Measurements from ENCODE around the gene AGFG2.

Gene AGFG2

DNA sequence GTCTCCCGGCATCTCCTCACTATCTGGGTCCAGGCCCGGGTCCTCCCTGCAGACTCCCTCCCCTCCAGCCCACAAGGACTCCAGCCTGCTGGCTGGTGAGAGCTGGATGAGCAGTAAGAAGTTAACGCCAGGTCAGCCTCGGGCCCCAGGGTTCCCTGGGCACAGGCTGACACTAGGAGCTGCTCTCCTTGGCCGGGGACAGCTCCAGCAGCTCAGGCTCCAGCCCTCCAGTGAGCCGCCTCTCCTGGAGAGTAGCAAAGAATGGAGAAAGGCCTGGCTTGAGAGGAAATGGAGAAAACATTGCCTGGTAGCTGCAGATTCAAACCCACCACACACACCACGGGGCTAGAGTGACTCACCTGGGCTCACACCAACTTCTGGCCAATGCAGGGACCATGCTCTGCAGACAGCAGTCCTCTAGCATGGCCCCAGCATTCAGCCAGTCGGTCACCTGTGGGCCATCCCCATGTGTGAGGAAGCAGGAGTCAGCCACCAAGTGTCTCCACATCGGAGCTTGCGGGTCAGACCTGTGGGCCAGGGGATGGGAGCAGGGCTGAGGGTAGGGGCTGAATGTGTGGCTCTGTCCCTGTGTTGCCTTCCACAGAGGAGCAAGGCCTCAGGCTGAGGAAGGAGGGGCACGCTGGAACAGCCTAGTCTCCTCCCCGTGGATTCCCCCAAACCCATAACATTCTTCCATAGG, 28.2 kb downstream of the AGFG2 start:
- no peaks in the 10 kb centered on the region; the same call in 1 of the 2 replicates for H3K27me3 ChIP-seq (ENCODE audit: low read depth)
- no peak for DNase-seq (ENCODE audit: low spot score in 2 of 2)
- in situ Hi-C loops (cut with MboI; ENCODE audit: low sequenced_read_pairs): loop anchor here (10.0 kb wide), 1 partner anchor 102 kb away; the partner anchor contains the start of gene SPACDR
- peaks cover 3% of the 10 kb centered on the region; the same call in 1 of the 2 replicates for H3K4me1 ChIP-seq
- 0 out of 2 replicates have a peak, but pooled peaks cover 4% of the 10 kb centered on the region for H3K36me3 ChIP-seq (replicated peaks)
- H3K9me3 ChIP-seq: no peaks in the 10 kb centered on the region
- no peak overlapping the region for H3K4me3 ChIP-seq

- Histone ChIP-seq H3K27me3 (ENCODE audit: low read depth) (no peaks in the 10 kb centered on the region; the same call in 1 of the 2 replicates), H3K4me3 (no peak overlapping the region), H3K36me3 (replicated peaks) (0 out of 2 replicates have a peak, but pooled peaks cover 3% of the 10 kb centered on the region), H3K9me3 (no peaks in the 10 kb centered on the region), H3K4me1 (peaks cover 3% of the 10 kb centered on the region; the same call in 1 of the 2 replicates)
- no peak for DNase-seq (ENCODE audit: low spot score in 2 of 2)
- in situ Hi-C loops (cut with MboI; ENCODE audit: low sequenced_read_pairs): loop anchor here (10.0 kb wide), 1 partner anchor 103 kb away; the partner anchor contains the start of gene SPACDR
Measured at GRCh38 chr7:100567751-100568175, 28.8 kb downstream of the AGFG2 start.

GRCh38 chr7:100568176-100568895, 29.3 kb downstream of the AGFG2 start:
- Histone ChIP-seq H3K4me3 (no peak overlapping the region), H3K9me3 (no peaks in the 10 kb centered on the region), H3K4me1 (peaks cover 3% of the 10 kb centered on the region; the same call in 1 of the 2 replicates), H3K36me3 (replicated peaks) (no peaks in the 10 kb centered on the region), H3K27me3 (ENCODE audit: low read depth) (no peaks in the 10 kb centered on the region; the same call in 1 of the 2 replicates)
- in situ Hi-C loops (cut with MboI; ENCODE audit: low sequenced_read_pairs): loop anchor here (10.0 kb wide), 1 partner anchor 104 kb away; the partner anchor contains the start of gene SPACDR
- no peak for DNase-seq (ENCODE audit: low spot score in 2 of 2)

GRCh38 chr7:100568896-100569844, 30.2 kb downstream of the AGFG2 start:
- no peak overlapping the region for H3K4me3 ChIP-seq
- H3K36me3 ChIP-seq (replicated peaks): no peaks in the 10 kb centered on the region
- in situ Hi-C loops (cut with MboI; ENCODE audit: low sequenced_read_pairs): loop anchor here (10.0 kb wide), 1 partner anchor 104 kb away; the partner anchor contains the start of gene SPACDR
- peak in 1 of 2 experiments; percentile 76 for DNase-seq (ENCODE audit: low spot score in 2 of 2)
- no peaks in the 10 kb centered on the region; the same call in 1 of the 2 replicates for H3K27me3 ChIP-seq (ENCODE audit: low read depth)
- no peaks in the 10 kb centered on the region for H3K9me3 ChIP-seq
- H3K4me1 ChIP-seq: peaks cover 3% of the 10 kb centered on the region; the same call in 1 of the 2 replicates

DNA sequence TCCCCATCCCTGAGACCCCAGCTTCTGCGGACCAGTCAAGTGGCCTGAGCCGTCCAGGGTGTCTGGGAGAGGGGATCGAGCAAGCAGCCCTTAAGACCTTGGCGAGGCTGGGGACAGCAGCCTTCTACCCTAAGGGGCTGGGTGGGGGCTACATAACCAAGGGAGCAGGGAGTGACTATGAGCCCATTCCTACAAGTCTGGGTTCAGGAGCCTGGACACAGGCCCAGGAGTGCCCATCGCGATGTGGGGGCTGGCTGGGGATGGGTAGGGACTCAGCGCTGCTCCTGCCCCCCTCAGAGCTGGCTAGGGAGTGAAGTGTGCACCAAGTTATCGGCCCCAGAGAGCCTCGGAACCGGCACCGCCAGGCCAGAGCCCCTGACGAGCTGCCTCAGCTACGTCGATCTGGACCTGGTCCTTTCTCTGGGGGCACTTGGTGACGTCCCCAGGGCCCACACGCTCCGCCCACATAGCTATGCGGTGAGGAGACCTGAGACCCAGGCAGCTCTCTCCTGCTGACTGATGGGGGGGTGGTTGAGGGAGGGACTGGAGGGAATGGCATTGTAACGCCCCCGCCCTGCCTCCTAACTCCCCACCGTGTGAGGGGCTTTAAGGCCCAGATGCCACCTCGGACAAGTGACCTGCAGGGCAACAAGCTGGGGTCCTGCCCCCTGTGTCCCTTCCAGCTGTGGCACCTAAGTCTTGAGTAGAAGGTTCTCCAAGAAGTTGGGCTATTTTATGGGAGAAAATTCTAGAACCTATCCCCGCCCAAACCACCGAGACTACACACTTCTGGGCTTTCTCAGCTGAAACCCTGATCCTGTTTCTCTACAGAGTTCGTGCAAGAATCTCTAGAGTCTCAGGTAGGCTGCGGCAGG, 32.2 kb downstream of the AGFG2 start:
- Histone ChIP-seq H3K4me3 (no peak overlapping the region), H3K4me1 (peaks cover 3% of the 10 kb centered on the region; the same call in 1 of the 2 replicates), H3K9me3 (no peaks in the 10 kb centered on the region), H3K36me3 (replicated peaks) (peaks cover 4% of the 10 kb centered on the region), H3K27me3 (ENCODE audit: low read depth) (no peaks in the 10 kb centered on the region; the same call in 1 of the 2 replicates)
- no peak for DNase-seq (ENCODE audit: low spot score in 2 of 2)
- in situ Hi-C loops (cut with MboI; ENCODE audit: low sequenced_read_pairs): no loop called here

DNA sequence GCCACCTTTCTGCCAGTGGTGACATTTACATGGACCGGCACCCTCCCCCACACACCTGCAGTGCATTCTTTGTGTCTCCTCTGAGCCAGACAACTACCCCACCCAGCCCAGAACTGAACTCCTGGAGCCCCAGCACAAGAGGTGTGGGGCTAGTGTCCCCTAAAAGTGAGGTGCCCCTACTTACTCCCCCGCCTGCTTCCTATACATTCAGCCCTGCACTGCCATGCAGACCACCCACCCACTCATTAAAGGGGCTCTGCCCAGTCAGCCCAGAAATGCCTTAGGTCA, 32.8 kb downstream of the AGFG2 start:
- Histone ChIP-seq H3K9me3 (no peaks in the 10 kb centered on the region), H3K27me3 (ENCODE audit: low read depth) (no peaks in the 10 kb centered on the region; the same call in 1 of the 2 replicates), H3K36me3 (replicated peaks) (peaks cover 8% of the 10 kb centered on the region), H3K4me1 (peaks cover 3% of the 10 kb centered on the region; the same call in 1 of the 2 replicates), H3K4me3 (no peak overlapping the region)
- no peak for DNase-seq (ENCODE audit: low spot score in 2 of 2)
- in situ Hi-C loops (cut with MboI; ENCODE audit: low sequenced_read_pairs): no loop called here

DNA sequence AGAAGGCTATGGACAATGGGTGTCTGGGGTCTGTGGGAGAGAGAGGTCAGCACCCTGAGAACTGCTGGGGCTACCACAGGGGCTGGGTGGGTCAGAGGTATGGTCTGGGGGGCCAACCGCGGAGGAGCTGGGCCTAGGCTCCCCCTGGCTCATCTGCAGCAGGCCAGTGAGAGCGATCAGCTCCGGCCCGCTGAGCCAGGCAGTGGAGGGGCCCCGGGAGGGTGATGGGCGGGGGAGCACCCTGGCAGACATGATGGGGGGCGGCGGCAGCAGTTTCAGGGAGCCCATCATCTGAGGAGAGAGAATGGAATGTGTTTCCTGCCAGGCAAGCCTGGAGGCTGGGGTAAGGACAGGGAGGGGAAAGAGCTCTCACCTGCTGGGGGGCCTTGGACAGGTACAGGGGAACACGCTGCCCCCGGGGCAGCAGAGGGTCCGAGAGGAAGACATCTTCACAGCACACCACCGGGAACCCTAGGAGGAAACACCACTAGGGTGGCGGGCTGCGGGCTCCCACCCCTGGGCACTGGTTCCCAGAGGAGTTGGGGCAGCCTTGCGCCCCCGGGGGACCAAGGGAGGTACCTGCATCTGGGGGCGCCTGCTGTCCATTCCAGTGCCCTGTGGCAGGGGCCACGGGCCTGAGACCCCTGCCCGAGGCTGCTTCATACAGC, 33.4 kb downstream of the AGFG2 start:
- peaks cover 3% of the 10 kb centered on the region; the same call in 1 of the 2 replicates for H3K4me1 ChIP-seq

DNA sequence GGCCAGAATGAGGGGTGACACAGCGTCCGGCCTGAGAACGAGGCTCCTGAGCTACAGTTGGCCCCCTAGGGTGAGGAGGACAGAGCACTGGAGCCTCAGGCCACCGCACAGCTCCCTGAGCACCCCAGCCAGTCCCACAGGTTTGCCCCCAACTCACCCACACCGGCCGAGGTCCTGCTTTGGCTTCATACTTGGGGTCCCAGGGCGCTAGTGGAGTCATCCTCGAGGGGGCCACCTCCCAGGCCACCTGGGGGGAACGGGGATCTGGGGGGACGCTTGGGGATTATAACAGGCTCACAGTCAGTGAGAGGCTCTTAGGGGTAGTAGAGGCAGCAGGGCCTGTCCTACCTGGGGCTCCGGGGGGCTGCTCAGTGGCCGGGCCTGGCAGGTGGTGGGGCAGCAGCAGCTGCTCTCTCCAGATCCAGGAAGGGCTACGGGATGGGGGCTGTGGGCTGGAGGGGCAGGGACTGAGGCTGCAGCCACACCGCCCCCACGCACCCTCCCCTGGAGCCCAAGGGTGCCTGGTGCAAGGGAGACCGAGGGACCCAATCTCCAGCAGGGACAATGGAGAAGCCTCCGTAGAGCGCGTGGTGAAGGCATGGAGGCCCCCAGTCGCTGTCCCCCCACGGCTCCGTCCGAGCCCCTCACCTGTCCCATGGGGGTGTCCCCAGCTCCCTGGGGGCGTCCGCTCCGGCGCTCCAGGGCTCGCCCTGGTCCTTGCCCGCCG, 34.1 kb downstream of the AGFG2 start:
- in situ Hi-C loops (cut with MboI; ENCODE audit: low sequenced_read_pairs): no loop called here
- DNase-seq (ENCODE audit: low spot score in 2 of 2): no peak
- Histone ChIP-seq H3K36me3 (replicated peaks) (peaks cover 13% of the 10 kb centered on the region), H3K27me3 (ENCODE audit: low read depth) (no peaks in the 10 kb centered on the region; the same call in 1 of the 2 replicates), H3K4me1 (peaks cover 3% of the 10 kb centered on the region; the same call in 1 of the 2 replicates), H3K4me3 (no peak overlapping the region), H3K9me3 (no peaks in the 10 kb centered on the region)

More for the DNA sequence above, 33.4 kb downstream of the AGFG2 start:
- in situ Hi-C loops (cut with MboI; ENCODE audit: low sequenced_read_pairs): no loop called here
- Histone ChIP-seq H3K27me3 (ENCODE audit: low read depth) (no peaks in the 10 kb centered on the region; the same call in 1 of the 2 replicates), H3K36me3 (replicated peaks) (peaks cover 8% of the 10 kb centered on the region), H3K4me3 (no peak overlapping the region), H3K9me3 (no peaks in the 10 kb centered on the region)
- no peak for DNase-seq (ENCODE audit: low spot score in 2 of 2)

DNA sequence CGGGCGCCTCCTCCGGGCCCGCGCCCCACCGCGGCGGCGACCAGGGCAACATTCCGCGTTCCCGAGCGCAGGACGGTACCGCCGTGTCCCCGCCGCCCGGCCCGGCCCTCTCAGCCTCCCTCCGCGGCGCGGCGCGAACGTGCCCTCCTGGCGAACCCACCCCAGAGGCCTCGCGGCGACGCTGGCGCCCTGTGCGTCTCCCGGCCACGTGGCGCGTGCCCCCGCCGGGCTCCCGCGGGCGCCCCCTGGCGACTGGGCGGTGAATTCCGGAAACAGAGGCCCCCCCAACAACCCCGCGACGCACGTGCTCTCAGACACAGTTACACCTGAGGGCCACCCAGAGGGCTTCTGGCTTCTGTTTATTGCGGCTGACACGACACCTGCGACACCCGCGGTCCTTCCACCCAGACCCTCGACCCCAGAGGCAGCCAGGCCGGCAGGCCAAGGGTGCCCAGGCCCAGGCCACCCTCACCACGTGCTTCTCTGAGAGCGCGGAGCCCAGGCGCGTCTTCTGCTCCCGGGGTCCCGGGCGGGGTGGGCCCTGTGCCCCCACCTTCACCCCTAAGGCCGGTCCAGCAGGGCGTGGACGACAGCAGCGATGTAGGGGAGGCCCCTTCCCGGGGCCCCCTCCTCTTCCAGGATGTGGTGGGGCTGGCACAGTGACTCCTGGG, 34.8 kb downstream of the AGFG2 start, which contains the start of gene SAP25:
TSS of gene SAP25 (minus strand) at position 210 of the 671 bp plus-strand sequence. CDS start at position 52, 158 bp downstream.
- no peaks in the 10 kb centered on the region for H3K9me3 ChIP-seq
- peaks cover 3% of the 10 kb centered on the region; the same call in 1 of the 2 replicates for H3K4me1 ChIP-seq
- in situ Hi-C loops (cut with MboI; ENCODE audit: low sequenced_read_pairs): no loop called here
- no peak within 1 kb of the TSS for H3K4me3 ChIP-seq
- DNase-seq (ENCODE audit: low spot score in 2 of 2): no peak
- H3K36me3 ChIP-seq (replicated peaks): peaks cover 15% of the 10 kb centered on the region
- no peaks in the 10 kb centered on the region; the same call in 1 of the 2 replicates for H3K27me3 ChIP-seq (ENCODE audit: low read depth)

DNA sequence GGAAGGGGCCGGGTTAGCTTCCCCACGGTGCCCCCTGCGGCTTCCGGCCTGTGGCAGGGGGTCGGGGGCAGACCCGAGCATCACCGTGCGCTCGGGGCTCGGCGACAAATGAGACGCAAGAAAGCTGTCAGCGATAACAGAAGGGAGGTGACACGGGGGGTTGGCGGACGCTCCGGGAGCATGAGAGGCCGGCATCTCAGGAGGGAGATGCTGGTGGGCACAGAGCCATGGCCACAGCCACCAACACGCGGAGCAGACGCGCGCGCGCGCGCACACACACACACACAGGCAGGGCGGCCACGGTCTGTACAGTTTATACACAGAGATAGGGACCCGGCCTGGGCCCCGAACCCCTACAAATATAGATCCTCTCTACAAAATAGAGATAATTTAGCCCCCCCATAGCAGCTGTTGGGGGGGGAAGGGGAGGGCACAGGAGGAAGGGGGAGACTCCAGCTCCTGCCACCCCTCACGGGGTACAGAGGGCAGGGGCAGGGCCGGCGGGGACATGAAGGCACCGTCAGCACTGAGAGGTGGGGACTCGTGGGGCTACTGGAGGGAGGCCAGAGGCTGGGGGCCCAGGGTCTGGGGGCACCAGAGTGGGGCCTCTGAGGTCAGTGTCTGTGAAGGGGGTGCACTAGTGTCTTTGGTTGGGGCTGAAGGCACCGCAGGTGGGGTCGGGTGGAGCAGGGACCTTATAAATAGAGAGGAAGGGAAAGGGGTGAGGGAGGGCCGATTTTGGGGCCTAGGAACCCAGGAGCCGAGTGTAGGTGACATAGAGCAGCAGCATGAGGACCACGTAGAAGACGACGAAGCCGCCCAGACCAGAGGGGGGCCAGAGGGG, 35.6 kb downstream of the AGFG2 start:
- Histone ChIP-seq H3K27me3 (ENCODE audit: low read depth) (no peaks in the 10 kb centered on the region; the same call in 1 of the 2 replicates), H3K4me3 (no peak overlapping the region), H3K9me3 (no peaks in the 10 kb centered on the region), H3K4me1 (peaks cover 3% of the 10 kb centered on the region; the same call in 1 of the 2 replicates), H3K36me3 (replicated peaks) (peaks cover 16% of the 10 kb centered on the region)
- no peak for DNase-seq (ENCODE audit: low spot score in 2 of 2)
- in situ Hi-C loops (cut with MboI; ENCODE audit: low sequenced_read_pairs): no loop called here

Data from HAP-1 (cell line).